Hepatocyte (in vitro differentiated cells): ENCODE results near the gene SHISA7.

ENCODE experiments used
- EZH2 ChIP-seq: fragments of 200-600 bp; sonication (generic); IDR thresholded peaks from 2 replicates; pipeline ENCODE4 v1.6.1; 2016; ENCODE audit warnings: antibody characterized with exemption, mild to moderate bottlenecking, borderline replicate concordance
- TF ChIP-seq, protein P1 (sequence below): fragments of 200-600 bp; sonication (generic); IDR thresholded peaks from 2 replicates; pipeline ENCODE4 v1.5.1; 2016; ENCODE audit warnings: antibody characterized with exemption, mild to moderate bottlenecking; ENCODE audit not compliant: poor library complexity

DNA sequence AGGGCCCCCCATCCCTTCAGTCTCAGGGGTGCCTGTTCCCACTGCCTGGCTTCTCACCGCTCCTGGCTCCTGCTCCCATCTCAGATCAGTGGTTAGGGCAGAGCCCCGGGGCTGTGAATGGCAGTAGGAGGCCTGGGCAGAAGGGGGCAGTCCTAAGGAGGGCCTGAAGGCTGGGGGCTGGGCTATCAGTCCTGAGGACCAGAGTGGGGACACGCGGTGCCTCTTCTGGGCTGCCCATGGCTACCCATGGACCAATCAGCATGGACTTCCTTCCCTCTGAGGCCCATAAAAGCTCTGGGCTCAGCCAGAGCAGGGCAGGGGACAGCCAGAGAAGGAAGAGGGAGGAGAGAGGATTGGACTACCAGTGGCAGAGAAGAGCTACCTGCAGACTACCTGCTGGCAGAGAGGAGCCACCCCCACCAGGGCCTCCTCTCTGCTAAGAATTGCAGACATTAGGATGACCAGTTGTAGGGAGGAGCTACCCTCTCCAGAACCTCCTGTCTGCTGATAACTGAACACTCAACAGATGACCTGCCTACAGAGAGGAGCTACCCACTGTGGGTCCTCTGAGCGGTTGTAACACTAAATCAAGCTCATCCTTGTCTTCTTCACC lies 23.4 kb downstream of the SHISA7 start:
- TF ChIP-seq, protein P1, sequence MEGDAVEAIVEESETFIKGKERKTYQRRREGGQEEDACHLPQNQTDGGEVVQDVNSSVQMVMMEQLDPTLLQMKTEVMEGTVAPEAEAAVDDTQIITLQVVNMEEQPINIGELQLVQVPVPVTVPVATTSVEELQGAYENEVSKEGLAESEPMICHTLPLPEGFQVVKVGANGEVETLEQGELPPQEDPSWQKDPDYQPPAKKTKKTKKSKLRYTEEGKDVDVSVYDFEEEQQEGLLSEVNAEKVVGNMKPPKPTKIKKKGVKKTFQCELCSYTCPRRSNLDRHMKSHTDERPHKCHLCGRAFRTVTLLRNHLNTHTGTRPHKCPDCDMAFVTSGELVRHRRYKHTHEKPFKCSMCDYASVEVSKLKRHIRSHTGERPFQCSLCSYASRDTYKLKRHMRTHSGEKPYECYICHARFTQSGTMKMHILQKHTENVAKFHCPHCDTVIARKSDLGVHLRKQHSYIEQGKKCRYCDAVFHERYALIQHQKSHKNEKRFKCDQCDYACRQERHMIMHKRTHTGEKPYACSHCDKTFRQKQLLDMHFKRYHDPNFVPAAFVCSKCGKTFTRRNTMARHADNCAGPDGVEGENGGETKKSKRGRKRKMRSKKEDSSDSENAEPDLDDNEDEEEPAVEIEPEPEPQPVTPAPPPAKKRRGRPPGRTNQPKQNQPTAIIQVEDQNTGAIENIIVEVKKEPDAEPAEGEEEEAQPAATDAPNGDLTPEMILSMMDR = no peak
- TF ChIP-seq EZH2 = no peak
